Measurements from ENCODE around the gene ISYNA1.

ISYNA1 gene

DNA sequence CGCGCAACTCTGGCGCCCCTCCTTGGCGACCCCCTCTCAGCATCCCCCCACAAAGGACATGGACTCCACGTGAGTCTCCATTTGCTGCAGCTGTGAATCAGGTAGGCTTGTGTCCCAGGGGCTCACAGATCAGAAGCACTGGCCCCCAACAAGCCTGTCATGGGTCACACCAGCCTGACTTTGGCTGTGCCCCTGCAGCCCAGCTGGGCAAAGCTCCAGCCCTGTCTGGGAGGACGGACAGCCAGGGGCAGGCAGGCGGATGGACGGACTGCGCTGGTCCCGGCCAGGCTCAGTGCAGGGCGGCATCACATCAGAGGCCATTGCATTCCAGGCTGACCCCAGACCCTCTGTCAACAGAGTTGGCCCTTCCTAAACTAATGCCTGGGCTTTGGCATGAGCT, 28.4 kb upstream of the ISYNA1 start:
- Histone ChIP-seq H3K27me3 (ENCODE audit: insufficient read depth, low read length) (no peaks in the 10 kb centered on the region), H3K9ac (ENCODE audit: low read length) (no peak overlapping the region), H3K4me1 (ENCODE audit: insufficient read depth, low read length, severe bottlenecking) (no peaks in the 10 kb centered on the region), H3K9me2 (ENCODE audit: low read depth, low read length) (no peaks in the 10 kb centered on the region), H3F3A (ENCODE audit: insufficient read depth, low read length) (no peaks in the 10 kb centered on the region), H3K36me3 (ENCODE audit: insufficient read depth, low read length) (peaks cover 18% of the 10 kb centered on the region), H3K9me3 (ENCODE audit: low read length) (no peaks in the 10 kb centered on the region), H4K20me1 (ENCODE audit: insufficient read depth, low read length) (no peaks in the 10 kb centered on the region), H3K27ac (ENCODE audit: low read depth, low read length, poor library complexity, severe bottlenecking) (no peak overlapping the region), H2AFZ (ENCODE audit: low read length) (no peak overlapping the region), H3K79me2 (ENCODE audit: insufficient read depth, low read length) (no peaks in the 10 kb centered on the region), H3K4me2 (ENCODE audit: low read length) (no peak overlapping the region), H3K4me3 (ENCODE audit: low read depth, low read length, poor library complexity, severe bottlenecking) (no peak overlapping the region)
- TF ChIP-seq EZH2 (IDR thresholded peaks at IDR 0.05; ENCODE audit: borderline replicate concordance, low read length) = no peak
- TF ChIP-seq, protein P1, sequence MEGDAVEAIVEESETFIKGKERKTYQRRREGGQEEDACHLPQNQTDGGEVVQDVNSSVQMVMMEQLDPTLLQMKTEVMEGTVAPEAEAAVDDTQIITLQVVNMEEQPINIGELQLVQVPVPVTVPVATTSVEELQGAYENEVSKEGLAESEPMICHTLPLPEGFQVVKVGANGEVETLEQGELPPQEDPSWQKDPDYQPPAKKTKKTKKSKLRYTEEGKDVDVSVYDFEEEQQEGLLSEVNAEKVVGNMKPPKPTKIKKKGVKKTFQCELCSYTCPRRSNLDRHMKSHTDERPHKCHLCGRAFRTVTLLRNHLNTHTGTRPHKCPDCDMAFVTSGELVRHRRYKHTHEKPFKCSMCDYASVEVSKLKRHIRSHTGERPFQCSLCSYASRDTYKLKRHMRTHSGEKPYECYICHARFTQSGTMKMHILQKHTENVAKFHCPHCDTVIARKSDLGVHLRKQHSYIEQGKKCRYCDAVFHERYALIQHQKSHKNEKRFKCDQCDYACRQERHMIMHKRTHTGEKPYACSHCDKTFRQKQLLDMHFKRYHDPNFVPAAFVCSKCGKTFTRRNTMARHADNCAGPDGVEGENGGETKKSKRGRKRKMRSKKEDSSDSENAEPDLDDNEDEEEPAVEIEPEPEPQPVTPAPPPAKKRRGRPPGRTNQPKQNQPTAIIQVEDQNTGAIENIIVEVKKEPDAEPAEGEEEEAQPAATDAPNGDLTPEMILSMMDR (IDR thresholded peaks at IDR 0.05; ENCODE audit: low read length) = no peak

DNA sequence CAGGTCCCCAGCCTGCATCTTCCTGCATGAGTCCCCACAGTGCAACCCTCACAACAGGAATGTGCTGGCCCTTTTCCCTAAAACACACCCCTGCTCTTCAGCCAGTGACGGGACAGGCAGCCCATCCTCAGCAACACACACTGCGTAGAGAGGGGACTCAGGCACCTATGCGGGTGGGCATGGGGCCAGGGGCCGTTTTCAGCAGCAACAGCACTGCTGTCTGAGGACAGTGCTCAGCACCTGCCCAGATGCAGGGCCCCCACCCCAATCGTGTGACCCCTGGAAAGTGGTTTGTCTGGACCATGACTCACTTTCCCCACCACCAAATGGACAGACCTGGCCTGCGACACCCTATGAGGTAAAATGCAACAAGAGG, 28.0 kb upstream of the ISYNA1 start:
- H3K4me2 ChIP-seq (ENCODE audit: low read length) = no peak overlapping the region
- no peaks in the 10 kb centered on the region for H3K4me1 ChIP-seq (ENCODE audit: insufficient read depth, low read length, severe bottlenecking)
- no peak overlapping the region for H3K9ac ChIP-seq (ENCODE audit: low read length)
- H2AFZ ChIP-seq (ENCODE audit: low read length) = no peak overlapping the region
- TF ChIP-seq, protein P1 (IDR thresholded peaks at IDR 0.05; ENCODE audit: low read length) = no peak
- TF ChIP-seq EZH2 (IDR thresholded peaks at IDR 0.05; ENCODE audit: borderline replicate concordance, low read length) = no peak
- H3K4me3 ChIP-seq (ENCODE audit: low read depth, low read length, poor library complexity, severe bottlenecking) = no peak overlapping the region
- H3K79me2 ChIP-seq (ENCODE audit: insufficient read depth, low read length) = no peaks in the 10 kb centered on the region
- no peaks in the 10 kb centered on the region for H4K20me1 ChIP-seq (ENCODE audit: insufficient read depth, low read length)
- no peak overlapping the region for H3K27ac ChIP-seq (ENCODE audit: low read depth, low read length, poor library complexity, severe bottlenecking)
- H3F3A ChIP-seq (ENCODE audit: insufficient read depth, low read length) = no peaks in the 10 kb centered on the region
- H3K36me3 ChIP-seq (ENCODE audit: insufficient read depth, low read length) = peaks cover 22% of the 10 kb centered on the region
- no peaks in the 10 kb centered on the region for H3K27me3 ChIP-seq (ENCODE audit: insufficient read depth, low read length)
- H3K9me3 ChIP-seq (ENCODE audit: low read length) = no peaks in the 10 kb centered on the region
- H3K9me2 ChIP-seq (ENCODE audit: low read depth, low read length) = no peaks in the 10 kb centered on the region

DNA sequence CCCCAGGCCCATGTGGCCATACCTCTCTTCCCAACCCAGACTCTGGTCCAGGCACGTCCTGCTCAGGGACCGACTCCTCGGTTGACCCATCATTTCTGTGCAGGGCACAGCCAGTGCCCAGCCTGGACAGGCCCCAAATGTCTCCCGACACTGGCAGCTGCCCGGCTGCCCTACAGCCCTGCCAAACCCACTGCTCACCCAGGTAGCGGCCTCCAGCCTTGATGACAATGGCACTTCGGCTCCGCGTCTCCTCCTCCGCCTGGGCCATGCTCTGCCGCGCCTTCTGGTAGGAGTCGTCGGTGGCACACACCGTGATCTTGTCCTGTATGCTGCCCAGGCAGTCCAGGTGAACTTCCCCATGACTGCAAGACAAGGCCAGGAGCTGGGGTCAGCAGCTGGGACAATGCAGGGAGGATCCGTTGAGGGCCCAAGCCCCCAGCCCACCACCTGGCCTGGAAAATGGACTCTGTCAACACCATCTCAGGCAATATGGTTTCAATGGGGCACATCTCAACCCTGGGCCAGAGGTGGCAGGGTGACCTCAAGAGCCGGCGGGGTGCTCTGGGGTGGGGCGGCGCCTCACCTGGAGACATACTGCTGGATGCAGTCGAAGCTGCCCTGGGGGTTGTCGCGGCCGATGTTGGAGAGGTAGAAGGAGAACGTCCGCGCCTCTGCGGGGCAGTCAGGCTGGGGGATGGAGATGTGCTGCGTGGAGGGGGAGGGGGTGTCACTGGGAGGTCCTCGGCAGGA, 27.5 kb upstream of the ISYNA1 start:
- H3F3A ChIP-seq (ENCODE audit: insufficient read depth, low read length) = no peaks in the 10 kb centered on the region
- peaks cover 28% of the 10 kb centered on the region for H3K36me3 ChIP-seq (ENCODE audit: insufficient read depth, low read length)
- H3K4me1 ChIP-seq (ENCODE audit: insufficient read depth, low read length, severe bottlenecking) = no peaks in the 10 kb centered on the region
- TF ChIP-seq, protein P1 (IDR thresholded peaks at IDR 0.05; ENCODE audit: low read length) = no peak
- TF ChIP-seq EZH2 (IDR thresholded peaks at IDR 0.05; ENCODE audit: borderline replicate concordance, low read length) = no peak
- H3K9me2 ChIP-seq (ENCODE audit: low read depth, low read length) = no peaks in the 10 kb centered on the region
- H3K9me3 ChIP-seq (ENCODE audit: low read length) = no peaks in the 10 kb centered on the region
- no peak overlapping the region for H3K27ac ChIP-seq (ENCODE audit: low read depth, low read length, poor library complexity, severe bottlenecking)
- H4K20me1 ChIP-seq (ENCODE audit: insufficient read depth, low read length) = no peaks in the 10 kb centered on the region
- H3K4me3 ChIP-seq (ENCODE audit: low read depth, low read length, poor library complexity, severe bottlenecking) = no peak overlapping the region
- H2AFZ ChIP-seq (ENCODE audit: low read length) = no peak overlapping the region
- no peaks in the 10 kb centered on the region for H3K27me3 ChIP-seq (ENCODE audit: insufficient read depth, low read length)
- H3K4me2 ChIP-seq (ENCODE audit: low read length) = no peak overlapping the region
- no peak overlapping the region for H3K9ac ChIP-seq (ENCODE audit: low read length)
- no peaks in the 10 kb centered on the region for H3K79me2 ChIP-seq (ENCODE audit: insufficient read depth, low read length)
